HG03025 (cell line): ENCODE measurements around the gene SSBP3.
"Not testable (repeated sequence)": the region's sequence is repeated elsewhere in the genome, so short reads cannot be mapped to it uniquely, and the experiment has no call there.

Experiments
- ATAC-seq: cut with Tn5 transposase; IDR thresholded peaks from one replicate; pipeline ENCODE4 v1.9.1; 2021; ENCODE audit warnings: mild to moderate bottlenecking, moderate library complexity; ENCODE audit not compliant: unreplicated experiment, low FRiP score

Gene SSBP3

GRCh38 chr1:54355931-54356679 lies 50.1 kb downstream of the SSBP3 start:
- ATAC-seq: no peak

- no peak for ATAC-seq
These were observed 51.3 kb downstream of the SSBP3 start for GRCh38 chr1:54354899-54355298.

- no peak for ATAC-seq
These were observed 52.2 kb downstream of the SSBP3 start for GRCh38 chr1:54353959-54354358.

- ATAC-seq: no peak
These were observed 53.4 kb downstream of the SSBP3 start for GRCh38 chr1:54352755-54353154.

- ATAC-seq: no peak
These were observed 55.8 kb downstream of the SSBP3 start for GRCh38 chr1:54350360-54350759.

- ATAC-seq: no peak
These were observed 57.5 kb downstream of the SSBP3 start for GRCh38 chr1:54348700-54349021.

- no peak for ATAC-seq
These were observed 58.1 kb downstream of the SSBP3 start for GRCh38 chr1:54347955-54348699.

- ATAC-seq: no peak
These were observed 58.8 kb downstream of the SSBP3 start for GRCh38 chr1:54347261-54347954.

- not testable (repeated sequence) for ATAC-seq
These were observed 60.6 kb downstream of the SSBP3 start for GRCh38 chr1:54345548-54345947.

GRCh38 chr1:54345116-54345515 lies 61.1 kb downstream of the SSBP3 start:
- ATAC-seq: no peak

GRCh38 chr1:54342742-54343687 lies 63.2 kb downstream of the SSBP3 start:
- ATAC-seq: no peak

- ATAC-seq: no peak
These were observed 63.9 kb downstream of the SSBP3 start for GRCh38 chr1:54342288-54342687.

GRCh38 chr1:54341763-54342162 lies 64.4 kb downstream of the SSBP3 start:
- no peak for ATAC-seq

GRCh38 chr1:54340878-54341277 lies 65.3 kb downstream of the SSBP3 start:
- ATAC-seq: no peak

- ATAC-seq: no peak
These were observed 65.8 kb downstream of the SSBP3 start for GRCh38 chr1:54340434-54340833.

- no peak for ATAC-seq
These were observed 67.1 kb downstream of the SSBP3 start for GRCh38 chr1:54339126-54339525.

- no peak for ATAC-seq
These were observed 67.7 kb downstream of the SSBP3 start for GRCh38 chr1:54338464-54338863.

GRCh38 chr1:54337928-54338327 lies 68.3 kb downstream of the SSBP3 start:
- no peak for ATAC-seq

- no peak for ATAC-seq
These were observed 69.2 kb downstream of the SSBP3 start for GRCh38 chr1:54337034-54337433.

- no peak for ATAC-seq
These were observed 70.1 kb downstream of the SSBP3 start for GRCh38 chr1:54336116-54336515.

- no peak for ATAC-seq
These were observed 70.5 kb downstream of the SSBP3 start for GRCh38 chr1:54335755-54336108.
